Colonic mucosa (tissue), 4 donors: ENCODE measurements around the gene SETDB2. TPM values are rescaled to one million over a fixed set of nuclear protein-coding genes. Genes with fewer than 3 reads are reported as not detected.

ENCODE experiments used
- DNase-seq: peaks from one replicate; pipeline ENCODE4 v3.0.0-alpha.2; 2020
- H3K27ac ChIP-seq: fragments of 200-600 bp; one replicate; pipeline ENCODE4 v1.8.0; 2021
- H3K27me3 ChIP-seq: fragments of 200-600 bp; one replicate; pipeline ENCODE4 v1.8.0; 2021
- H3K36me3 ChIP-seq: fragments of 200-600 bp; one replicate; pipeline ENCODE4 v1.8.0; 2021
- H3K4me1 ChIP-seq: fragments of 200-600 bp; one replicate; pipeline ENCODE4 v1.8.0; 2021; ENCODE audit warnings: mild to moderate bottlenecking
- H3K4me3 ChIP-seq: fragments of 200-600 bp; one replicate; pipeline ENCODE4 v1.8.0; 2021
- H3K9ac ChIP-seq, 2 donors: one replicate each; pipeline ENCODE4 v1.7.0; 2013; ENCODE audit warnings: control low read depth in 2 of 2, low read depth in 2 of 2, low read length in 2 of 2
- H3K9me3 ChIP-seq: fragments of 200-600 bp; one replicate; pipeline ENCODE4 v1.8.0; 2021
- CTCF ChIP-seq: fragments of 200-600 bp; IDR thresholded peaks from one replicate; pipeline ENCODE4 v1.8.0; 2022; ENCODE audit warnings: antibody characterized with exemption, mild to moderate bottlenecking
- intact Hi-C: fragments of 100-400 bp; cut with DNase I; formaldehyde crosslinking; loops from one replicate; pipeline ENCODE4 v1.14.1; 2022
- total RNA-seq, 2 donors: library from RNA; stranded (reverse); fragmentation: NEBNext Ultra II Directional in 1 of 2; extraction: Animal tissue kit (Norgen Biotek cat#: 25700) in 1 of 2; gene quantifications; one replicate each; pipeline ENCODE4 v1.2.1, GENCODE V29; 2021
- donor health status: healthy.
- donor health status: DM: no; HTN: no; CAD: no.
- donor health status: DM: no; HTN: no; CAD: no.

The SETDB2 gene
- total RNA-seq, 2 donors from 2014 or later = 7.7 to 9.5 TPM

GRCh38 chr13:49499889-49500660, 56.0 kb downstream of the SETDB2 start:
- Histone ChIP-seq H3K4me3 (no peak overlapping the region), H3K27ac (peak overlapping the region; percentile 13), H3K27me3 (no peaks in the 10 kb centered on the region), H3K36me3 (no peaks in the 10 kb centered on the region), H3K4me1 (no peaks in the 10 kb centered on the region), H3K9me3 (no peaks in the 10 kb centered on the region), H3K9ac (no peak overlapping the region)
- TF ChIP-seq CTCF = no peak
- no peak for DNase-seq
- intact Hi-C loops = loop anchor here (10.0 kb wide), 1 partner anchor 55 kb away; the partner anchor contains the start of genes CAB39L and SETDB2

- H3K27ac ChIP-seq = no peak overlapping the region
- intact Hi-C loops = no loop called here
- no peak for DNase-seq
Measured at GRCh38 chr13:49502954-49503353, 58.9 kb downstream of the SETDB2 start.

GRCh38 chr13:49503951-49504350, 59.9 kb downstream of the SETDB2 start:
- TF ChIP-seq CTCF = no peak
- no peaks in the 10 kb centered on the region for H3K9me3 ChIP-seq
- H3K4me1 ChIP-seq = no peaks in the 10 kb centered on the region
- H3K36me3 ChIP-seq = no peaks in the 10 kb centered on the region
- no peak overlapping the region for H3K9ac ChIP-seq
- intact Hi-C loops = no loop called here
- H3K27me3 ChIP-seq = no peaks in the 10 kb centered on the region
- no peak for DNase-seq
- no peak overlapping the region for H3K4me3 ChIP-seq
- no peak overlapping the region for H3K27ac ChIP-seq

More at GRCh38 chr13:49502954-49503353, 58.9 kb downstream of the SETDB2 start:
- Histone ChIP-seq H3K9me3 (no peaks in the 10 kb centered on the region), H3K4me3 (no peak overlapping the region), H3K36me3 (no peaks in the 10 kb centered on the region), H3K4me1 (no peaks in the 10 kb centered on the region), H3K9ac (no peak overlapping the region), H3K27me3 (no peaks in the 10 kb centered on the region)
- no peak for TF ChIP-seq CTCF

GRCh38 chr13:49512578-49512977, 68.5 kb downstream of the SETDB2 start:
- DNase-seq = no peak
- Histone ChIP-seq H3K9me3 (no peaks in the 10 kb centered on the region), H3K4me3 (no peak overlapping the region), H3K4me1 (no peaks in the 10 kb centered on the region), H3K36me3 (no peaks in the 10 kb centered on the region), H3K27ac (no peak overlapping the region), H3K27me3 (no peaks in the 10 kb centered on the region), H3K9ac (no peak overlapping the region)
- TF ChIP-seq CTCF = no peak
- intact Hi-C loops = no loop called here

- H3K36me3 ChIP-seq = no peaks in the 10 kb centered on the region
- intact Hi-C loops = no loop called here
- no peak for DNase-seq
- H3K4me3 ChIP-seq = no peak overlapping the region
- H3K9me3 ChIP-seq = no peaks in the 10 kb centered on the region
- H3K27me3 ChIP-seq = no peaks in the 10 kb centered on the region
- TF ChIP-seq CTCF = no peak
- no peak overlapping the region for H3K27ac ChIP-seq
- H3K9ac ChIP-seq = no peak overlapping the region
- no peaks in the 10 kb centered on the region for H3K4me1 ChIP-seq
Measured at GRCh38 chr13:49516467-49516866, 72.4 kb downstream of the SETDB2 start.
